ENCODE results near the gene SNX12. TPM values are rescaled to one million over a fixed set of nuclear protein-coding genes. Genes with fewer than 3 reads are reported as not detected.
A peak's percentile ranks its signal among the peaks of the same experiment; 100 is the strongest.

Gene SNX12
- total RNA-seq, 4 donors from 2014 or later = 41.6 to 52.2 (median 43.1) TPM

- Histone ChIP-seq H3K27ac (peak overlapping the region in 1 of 4 donors; percentile 89), H3K36me3 (no peaks in the 10 kb centered on the region), H3K27me3 (peaks cover 0 to 7% of the 10 kb centered on the region in 2 donors), H3K4me3 (no peak overlapping the region), H3K9me3 (no peaks in the 10 kb centered on the region), H3K4me1 (peaks cover 0 to 42% (median 6%) of the 10 kb centered on the region in 4 donors)
- DNase-seq (ENCODE audit: low spot score in 2 of 2) = no peak
- WGBS, 2 donors = 41 to 57% methylated on average over 5 of the region's 5 CpGs
- TF ChIP-seq POLR2A (IDR thresholded peaks at IDR 0.05) = no peak
- TF ChIP-seq CTCF (IDR thresholded peaks at IDR 0.05) = no peak
- no peak for TF ChIP-seq EP300 (IDR thresholded peaks at IDR 0.05)
Observed at GRCh38 chrX:71098951-71099506, 30.9 kb upstream of the SNX12 start.

GRCh38 chrX:71098302-71098701, 30.2 kb upstream of the SNX12 start:
- peak; percentile 42 to 61 for DNase-seq (ENCODE audit: low spot score in 2 of 2)
- H3K4me3 ChIP-seq = no peak overlapping the region
- peaks cover 0 to 7% of the 10 kb centered on the region in 2 donors for H3K27me3 ChIP-seq
- H3K9me3 ChIP-seq = no peaks in the 10 kb centered on the region
- peaks cover 0 to 34% (median 3%) of the 10 kb centered on the region in 4 donors for H3K4me1 ChIP-seq
- peak overlapping the region in 1 of 4 donors; percentile 89 for H3K27ac ChIP-seq
- 3 to 30% methylated on average over 2 of the region's 2 CpGs for WGBS, 2 donors
- H3K36me3 ChIP-seq = no peaks in the 10 kb centered on the region
- TF ChIP-seq EP300 (IDR thresholded peaks at IDR 0.05) (no peak), POLR2A (IDR thresholded peaks at IDR 0.05) (no peak), CTCF (IDR thresholded peaks at IDR 0.05) (peak; percentile 23 to 60 (median 41))

GRCh38 chrX:71096760-71097032, 28.6 kb upstream of the SNX12 start:
- WGBS, 2 donors = 20 to 31% methylated on average over 1 to 7 of the region's 9 CpGs
- DNase-seq (ENCODE audit: low spot score in 2 of 2) = no peak
- Histone ChIP-seq H3K9me3 (no peaks in the 10 kb centered on the region), H3K27ac (peak overlapping the region; percentile 73 to 89 (median 83)), H3K27me3 (peaks cover 0 to 7% of the 10 kb centered on the region in 2 donors), H3K4me1 (peaks cover 0 to 26% (median 3%) of the 10 kb centered on the region in 4 donors), H3K36me3 (no peaks in the 10 kb centered on the region), H3K4me3 (peak overlapping the region; percentile 44 to 65 (median 57))
- TF ChIP-seq EP300 (IDR thresholded peaks at IDR 0.05) (no peak), CTCF (IDR thresholded peaks at IDR 0.05) (no peak), POLR2A (IDR thresholded peaks at IDR 0.05) (no peak)

- Histone ChIP-seq H3K27ac (peak overlapping the region; percentile 73 to 89 (median 83)), H3K36me3 (no peaks in the 10 kb centered on the region), H3K4me3 (peak overlapping the region; percentile 44 to 65 (median 57)), H3K27me3 (peaks cover 0 to 7% of the 10 kb centered on the region in 2 donors), H3K4me1 (peaks cover 0 to 26% (median 3%) of the 10 kb centered on the region in 4 donors), H3K9me3 (no peaks in the 10 kb centered on the region)
- peak; percentile 23 to 53 for DNase-seq (ENCODE audit: low spot score in 2 of 2)
- WGBS, 2 donors = 2 to 22% methylated on average over 13 to 41 of the region's 46 CpGs
- TF ChIP-seq CTCF (IDR thresholded peaks at IDR 0.05) = no peak
- peak in 1 of 2 donors; percentile 47 for TF ChIP-seq POLR2A (IDR thresholded peaks at IDR 0.05)
Observed at GRCh38 chrX:71095981-71096759, 28.0 kb upstream of the SNX12 start.

- no peaks in the 10 kb centered on the region for H3K9me3 ChIP-seq
- H3K27me3 ChIP-seq = peaks cover 0 to 7% of the 10 kb centered on the region in 2 donors
- 1 to 20% methylated on average over 12 to 29 of the region's 29 CpGs for WGBS, 2 donors
- no peaks in the 10 kb centered on the region for H3K36me3 ChIP-seq
- peak within 1 kb of the TSS; percentile 73 to 89 (median 83) for H3K27ac ChIP-seq
- TF ChIP-seq POLR2A (IDR thresholded peaks at IDR 0.05) = peak in 1 of 2 donors; percentile 15
- TF ChIP-seq CTCF (IDR thresholded peaks at IDR 0.05) = no peak
- TF ChIP-seq EP300 (IDR thresholded peaks at IDR 0.05) = peak; percentile 21 to 63
- H3K4me3 ChIP-seq = peak within 1 kb of the TSS; percentile 44 to 65 (median 57)
- peaks cover 0 to 26% (median 3%) of the 10 kb centered on the region in 4 donors for H3K4me1 ChIP-seq
- peak; percentile 74 to 83 for DNase-seq (ENCODE audit: low spot score in 2 of 2)
Observed at GRCh38 chrX:71095555-71095980, 27.4 kb upstream of the SNX12 start, which contains the start of gene FOXO4. Gene FOXO4, plus strand, starts transcription at chrX:71095851. Its CDS starts 678 bp downstream, at chrX:71096529.

All from tibial nerve (tissue), 4 donors.